Mesenchymal stem cell (in vitro differentiated cells and primary cell): ENCODE results near the gene LITAF.

ENCODE experiments used
- DNase-seq: peaks from one replicate; pipeline ENCODE4 v3.0.0-alpha.2; 2013
- H2AFZ ChIP-seq: one replicate; pipeline ENCODE4 v1.6.1; 2013; ENCODE audit warnings: low read depth, mild to moderate bottlenecking, control low read depth, inconsistent platforms, low read length, moderate library complexity
- H2AK5ac ChIP-seq: 2 replicates; pipeline ENCODE4 v1.6.1; 2013; ENCODE audit warnings: low read length, moderate library complexity, mild to moderate bottlenecking, inconsistent platforms; ENCODE audit not compliant: severe bottlenecking
- H2BK120ac ChIP-seq: one replicate; pipeline ENCODE4 v1.6.1; 2013; ENCODE audit warnings: low read depth, mild to moderate bottlenecking, inconsistent platforms, low read length, moderate library complexity
- H2BK12ac ChIP-seq, 2 experiments: one replicate each; pipeline ENCODE4 v1.6.1; 2013; ENCODE audit warnings: inconsistent platforms in 2 of 2, low read length in 2 of 2, mild to moderate bottlenecking in 2 of 2, moderate library complexity in 2 of 2, control low read depth in 1 of 2
- H2BK15ac ChIP-seq: one replicate; pipeline ENCODE4 v1.6.1; 2013; ENCODE audit warnings: mild to moderate bottlenecking, low read depth, inconsistent platforms; ENCODE audit not compliant: poor library complexity, severe bottlenecking
- H2BK5ac ChIP-seq: 2 replicates; pipeline ENCODE4 v1.6.1; 2013; ENCODE audit warnings: low read depth, mild to moderate bottlenecking, low read length, control low read depth, inconsistent platforms; ENCODE audit not compliant: poor library complexity, severe bottlenecking
- H3K14ac ChIP-seq, 2 experiments: one replicate each; pipeline ENCODE4 v1.6.1; 2013; ENCODE audit warnings: inconsistent platforms in 2 of 2, low read length in 2 of 2, control low read depth in 1 of 2, mild to moderate bottlenecking in 1 of 2, moderate library complexity in 1 of 2
- H3K18ac ChIP-seq, 2 experiments: one replicate each; pipeline ENCODE4 v1.6.1; 2013; ENCODE audit warnings: inconsistent platforms in 2 of 2, low read length in 2 of 2, control low read depth in 1 of 2, low read depth in 1 of 2, mild to moderate bottlenecking in 1 of 2
- H3K23ac ChIP-seq, 2 experiments: one replicate each; pipeline ENCODE4 v1.6.1; 2013; ENCODE audit warnings: inconsistent platforms in 2 of 2, low read length in 2 of 2, mild to moderate bottlenecking in 2 of 2, moderate library complexity in 2 of 2, control low read depth in 1 of 2
- H3K27ac ChIP-seq: 2 replicates; pipeline ENCODE4 v1.5.1; 2013; ENCODE audit warnings: mild to moderate bottlenecking, moderate library complexity, low read length, control low read depth, inconsistent platforms; ENCODE audit not compliant: poor library complexity, severe bottlenecking
- H3K27me3 ChIP-seq, 2 experiments: 2 replicates each; pipeline versions ENCODE4 v1.6.1 to v1.7.0; 2013; ENCODE audit warnings: low read length in 2 of 2, mild to moderate bottlenecking in 2 of 2, moderate library complexity in 2 of 2, control low read depth in 1 of 2, inconsistent platforms in 1 of 2; ENCODE audit not compliant: control insufficient read depth in 1 of 2, insufficient read depth in 1 of 2
- H3K36me3 ChIP-seq, 2 experiments: 2 replicates each; pipeline versions ENCODE4 v1.6.1 to v1.7.0; 2013; ENCODE audit warnings: low read length in 2 of 2, control low read depth in 1 of 2, inconsistent platforms in 1 of 2, low read depth in 1 of 2, mild to moderate bottlenecking in 1 of 2; ENCODE audit not compliant: insufficient read depth in 2 of 2, control insufficient read depth in 1 of 2
- H3K4ac ChIP-seq, 2 experiments: one replicate each; pipeline ENCODE4 v1.6.1; 2013; ENCODE audit warnings: inconsistent platforms in 2 of 2, low read length in 2 of 2, mild to moderate bottlenecking in 2 of 2, moderate library complexity in 2 of 2, control low read depth in 1 of 2, low read depth in 1 of 2
- H3K4me1 ChIP-seq: 2 replicates; pipeline ENCODE4 v1.6.1; 2013; ENCODE audit warnings: low read depth, low read length, control low read depth; ENCODE audit not compliant: control insufficient read depth, insufficient read depth
- H3K4me2 ChIP-seq: 2 replicates; pipeline ENCODE4 v1.6.1; 2013; ENCODE audit warnings: low read length, mild to moderate bottlenecking, inconsistent platforms; ENCODE audit not compliant: poor library complexity, severe bottlenecking
- H3K4me3 ChIP-seq, 2 experiments: 2 replicates each; pipeline versions ENCODE4 v1.5.1 to v1.7.0; 2013; ENCODE audit warnings: low read length in 2 of 2, mild to moderate bottlenecking in 2 of 2, control low read depth in 1 of 2, low read depth in 1 of 2; ENCODE audit not compliant: insufficient read depth in 1 of 2
- H3K79me1 ChIP-seq: replicated peaks from 2 replicates; pipeline ENCODE4 v1.6.1; 2013; ENCODE audit warnings: mild to moderate bottlenecking, control low read depth, low read length, inconsistent platforms; ENCODE audit not compliant: poor library complexity, severe bottlenecking
- H3K9ac ChIP-seq: 2 replicates; pipeline ENCODE4 v1.7.0; 2013; ENCODE audit warnings: mild to moderate bottlenecking, low read length, moderate library complexity
- H3K9me3 ChIP-seq: 2 replicates; pipeline ENCODE4 v1.7.0; 2013; ENCODE audit warnings: mild to moderate bottlenecking, low read length; ENCODE audit not compliant: control insufficient read depth
- H4K8ac ChIP-seq: one replicate; pipeline ENCODE4 v1.6.1; 2013; ENCODE audit warnings: inconsistent platforms, mild to moderate bottlenecking, low read length, moderate library complexity
- H4K91ac ChIP-seq: one replicate; pipeline ENCODE4 v1.6.1; 2013; ENCODE audit warnings: mild to moderate bottlenecking, low read length, inconsistent platforms
- WGBS: methylation state at CpG from one replicate; pipeline ENCODE4 v1.1.7; 2013; ENCODE audit warnings: mixed read lengths; 5-methylcytosine and 5-hydroxymethylcytosine counted together

The LITAF gene

DNA sequence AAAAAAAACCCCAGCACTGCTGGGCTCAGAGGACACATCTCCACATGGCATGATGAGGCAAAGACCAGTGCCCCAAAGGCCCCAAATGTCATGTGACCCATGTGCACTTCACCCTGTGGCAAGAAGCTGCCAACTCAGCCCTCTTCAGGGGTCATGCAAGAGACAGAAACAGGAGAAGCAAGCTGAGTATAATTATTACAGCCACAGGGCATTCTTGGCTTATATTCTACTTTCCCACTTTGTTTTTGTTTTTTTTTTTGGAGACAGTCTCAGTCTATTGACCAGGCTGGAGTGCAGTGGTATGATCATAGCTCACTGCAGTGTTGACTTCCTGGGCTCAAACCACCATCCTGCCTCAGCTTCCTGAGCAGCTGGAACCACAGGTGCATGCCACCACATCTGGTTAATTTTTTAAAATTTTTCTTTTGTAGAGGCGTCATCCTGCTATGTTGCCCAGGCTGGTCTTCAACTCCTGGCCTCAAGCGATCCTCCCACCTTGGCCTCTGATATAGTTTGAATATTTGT lies 32.7 kb upstream of the LITAF start:
- Histone ChIP-seq H2BK120ac (no peak overlapping the region), H3K27ac (no peak overlapping the region), H3K18ac (no peak overlapping the region), H3K27me3 (no peaks in the 10 kb centered on the region), H3K4me1 (peaks cover 14% of the 10 kb centered on the region), H2BK15ac (no peak overlapping the region), H3K36me3 (no peaks in the 10 kb centered on the region), H4K8ac (no peak overlapping the region), H3K14ac (no peak overlapping the region), H3K23ac (no peak overlapping the region), H3K4me2 (no peak overlapping the region), H2BK5ac (no peak overlapping the region), H3K79me1 (no peaks in the 10 kb centered on the region), H3K4me3 (no peak overlapping the region), H3K4ac (no peak overlapping the region), H3K9me3 (no peaks in the 10 kb centered on the region), H4K91ac (no peak overlapping the region), H2AK5ac (peak overlapping the region; percentile 36), H2AFZ (no peak overlapping the region), H2BK12ac (no peak overlapping the region), H3K9ac (no peak overlapping the region)
- DNase-seq = no peak
- WGBS = 94% methylated on average over 2 of the region's 2 CpGs

DNA sequence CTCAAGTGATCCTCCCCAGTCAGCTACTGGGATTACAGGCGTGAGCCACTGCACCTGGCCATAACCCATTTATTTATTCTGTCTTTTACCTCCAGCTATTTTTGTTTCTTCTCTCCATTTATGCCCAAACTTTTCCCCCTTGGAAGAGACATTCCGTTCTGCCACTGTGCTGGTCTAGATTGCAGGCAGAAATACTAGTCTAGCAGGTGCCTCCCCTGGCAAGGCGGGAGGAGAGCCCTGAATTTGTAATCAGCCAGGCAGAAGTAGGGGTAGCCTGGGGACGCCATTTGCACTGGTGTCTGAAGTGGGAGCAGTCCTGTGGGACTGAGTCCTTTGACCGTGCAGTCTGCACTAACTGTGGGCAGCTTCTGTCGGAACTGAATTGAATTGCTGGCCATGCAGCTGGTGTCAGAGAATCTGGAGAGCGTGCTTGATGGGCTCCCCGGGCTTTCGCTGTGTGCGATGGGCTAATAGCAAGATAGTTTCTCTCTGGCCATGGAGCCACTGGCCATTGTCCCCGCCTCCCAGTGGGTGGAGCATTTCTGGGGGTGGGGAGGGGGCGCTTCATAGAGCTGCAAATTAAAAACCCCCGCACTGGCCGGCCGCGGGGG lies 31.5 kb upstream of the LITAF start:
- H3K9ac ChIP-seq = no peak overlapping the region
- H3K18ac ChIP-seq = no peak overlapping the region
- peak overlapping the region in 1 of 2 experiments; percentile 35 for H2BK12ac ChIP-seq
- no peak overlapping the region for H2BK120ac ChIP-seq
- DNase-seq = no peak
- H3K27me3 ChIP-seq = no peaks in the 10 kb centered on the region
- H3K4me3 ChIP-seq = no peak overlapping the region
- H3K79me1 ChIP-seq = no peaks in the 10 kb centered on the region
- peak overlapping the region; percentile 64 for H4K91ac ChIP-seq
- no peak overlapping the region for H4K8ac ChIP-seq
- peak overlapping the region; percentile 37 for H2AK5ac ChIP-seq
- H3K36me3 ChIP-seq = no peaks in the 10 kb centered on the region
- H3K4ac ChIP-seq = no peak overlapping the region
- H3K4me2 ChIP-seq = no peak overlapping the region
- H3K23ac ChIP-seq = no peak overlapping the region
- peak overlapping the region in 1 of 2 experiments; percentile 28 for H3K14ac ChIP-seq
- H3K9me3 ChIP-seq = no peaks in the 10 kb centered on the region
- 71% methylated on average over 16 of the region's 16 CpGs for WGBS
- H2BK5ac ChIP-seq = no peak overlapping the region
- no peak overlapping the region for H2AFZ ChIP-seq
- peaks cover 14% of the 10 kb centered on the region for H3K4me1 ChIP-seq
- no peak overlapping the region for H2BK15ac ChIP-seq
- H3K27ac ChIP-seq = no peak overlapping the region

DNA sequence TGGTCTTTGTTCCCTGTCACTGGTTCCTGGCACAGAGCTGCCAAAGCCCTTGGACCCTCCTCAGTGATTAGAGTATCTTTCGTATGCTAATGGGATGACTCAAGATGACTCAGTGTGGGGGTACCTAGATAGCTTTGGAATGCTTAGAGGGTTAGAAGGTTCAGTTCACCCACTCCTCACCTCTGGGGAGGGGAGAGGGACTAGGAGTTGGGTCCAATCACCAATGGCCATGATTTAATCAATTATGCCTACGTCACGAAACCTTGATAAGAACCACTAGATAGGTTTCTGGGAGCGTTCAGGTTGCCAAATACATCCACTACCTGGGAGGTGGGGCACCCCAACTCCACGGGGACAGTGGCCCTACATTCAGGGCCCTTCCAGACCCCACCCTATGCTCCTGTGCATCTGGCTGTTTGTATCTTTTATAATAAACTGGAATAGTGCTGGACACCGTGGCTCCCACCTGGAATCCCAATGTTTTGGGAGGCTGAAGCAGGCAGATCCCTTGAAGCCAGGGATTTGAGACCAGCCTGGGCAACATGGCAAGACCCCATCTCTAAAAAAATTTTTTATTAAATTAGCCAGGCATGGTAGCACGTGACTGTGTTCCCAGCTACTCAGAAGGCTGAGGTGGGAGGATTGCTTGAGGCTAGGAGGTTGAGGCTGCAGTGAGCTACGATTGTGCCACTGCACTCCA lies 29.2 kb upstream of the LITAF start:
- Histone ChIP-seq H2BK5ac (no peak overlapping the region), H3K9me3 (no peaks in the 10 kb centered on the region), H3K36me3 (no peaks in the 10 kb centered on the region), H3K4me1 (peaks cover 20% of the 10 kb centered on the region), H4K8ac (no peak overlapping the region), H3K27ac (no peak overlapping the region), H3K14ac (no peak overlapping the region), H2BK120ac (no peak overlapping the region), H2BK15ac (no peak overlapping the region), H3K79me1 (no peaks in the 10 kb centered on the region), H3K27me3 (no peaks in the 10 kb centered on the region), H3K9ac (no peak overlapping the region), H2BK12ac (no peak overlapping the region), H3K18ac (no peak overlapping the region), H4K91ac (no peak overlapping the region), H2AFZ (no peak overlapping the region), H3K4me3 (no peak overlapping the region), H3K23ac (no peak overlapping the region), H3K4ac (no peak overlapping the region), H3K4me2 (no peak overlapping the region), H2AK5ac (no peak overlapping the region)
- peak; percentile 25 for DNase-seq
- WGBS = 49% methylated on average over 6 of the region's 8 CpGs

DNA sequence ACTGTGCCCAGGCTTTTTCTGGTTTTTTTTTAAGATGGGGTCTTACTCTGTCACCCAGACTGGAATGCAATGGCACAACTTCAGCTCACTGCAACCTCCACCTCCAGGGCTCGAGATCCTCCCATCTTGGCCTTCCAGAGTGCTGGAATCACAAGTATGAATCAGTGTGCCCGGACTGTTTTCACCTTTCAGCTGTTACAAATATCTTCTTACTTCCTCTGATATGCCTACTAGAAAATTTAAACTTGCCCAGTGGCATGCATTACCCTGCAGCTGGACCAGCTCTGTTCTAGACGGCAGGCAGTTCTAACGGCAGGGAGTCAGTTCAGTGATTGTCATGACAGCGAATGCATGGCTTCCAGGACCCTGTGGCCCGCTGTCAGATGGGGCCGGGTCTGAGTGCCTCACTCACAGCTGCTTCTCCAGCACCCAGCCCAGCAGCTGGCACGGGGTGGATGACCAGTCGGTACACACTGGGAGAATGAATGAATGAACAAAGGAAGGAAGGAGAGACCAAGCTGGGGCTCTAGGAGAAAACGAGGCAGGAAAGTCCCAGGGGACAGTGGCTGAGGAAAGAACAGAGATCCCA lies 28.0 kb upstream of the LITAF start:
- Histone ChIP-seq H3K9ac (no peak overlapping the region), H3K4me3 (no peak overlapping the region), H3K36me3 (no peaks in the 10 kb centered on the region), H3K4ac (no peak overlapping the region), H3K27ac (no peak overlapping the region), H2AFZ (no peak overlapping the region), H3K27me3 (peaks cover 0 to 6% of the 10 kb centered on the region in 2 experiments), H2BK5ac (no peak overlapping the region), H2AK5ac (no peak overlapping the region), H4K8ac (no peak overlapping the region), H3K79me1 (no peaks in the 10 kb centered on the region), H3K9me3 (no peaks in the 10 kb centered on the region), H3K14ac (no peak overlapping the region), H2BK12ac (peak overlapping the region in 1 of 2 experiments; percentile 17), H3K4me2 (no peak overlapping the region), H3K18ac (peak overlapping the region in 1 of 2 experiments; percentile 1), H3K4me1 (peaks cover 27% of the 10 kb centered on the region), H2BK120ac (no peak overlapping the region), H2BK15ac (no peak overlapping the region), H4K91ac (no peak overlapping the region), H3K23ac (no peak overlapping the region)
- no peak for DNase-seq
- 63% methylated on average over 10 of the region's 10 CpGs for WGBS
